NCI-H2081 treated with DMSO at 0.1 percent for 48 hours (cell line): ENCODE results near the gene P2RY14.

ENCODE experiments used
- DNase-seq: peaks from one replicate; lab custom pipeline; 2025; lab: John Stamatoyannopoulos, UW

The P2RY14 gene

DNA sequence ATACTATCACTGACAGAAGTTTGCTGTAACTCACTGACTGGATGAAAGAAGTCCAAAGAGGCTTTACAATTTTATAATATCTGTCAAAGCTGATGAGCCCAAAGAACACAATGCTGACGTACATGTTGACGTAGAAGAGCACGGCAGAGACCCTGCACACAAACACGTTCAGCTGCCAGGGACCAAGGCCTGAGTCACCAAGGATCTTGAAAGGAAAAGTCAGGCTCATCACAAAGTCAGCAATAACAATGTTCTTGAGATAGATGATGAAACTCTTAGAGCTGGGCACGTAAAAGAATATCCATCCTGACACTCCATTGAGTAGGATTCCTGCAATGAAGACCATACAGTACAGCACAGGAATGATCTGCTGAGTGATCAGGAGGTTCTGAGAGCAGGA, 64.5 kb downstream of the P2RY14 start:
- no peak for DNase-seq

DNA sequence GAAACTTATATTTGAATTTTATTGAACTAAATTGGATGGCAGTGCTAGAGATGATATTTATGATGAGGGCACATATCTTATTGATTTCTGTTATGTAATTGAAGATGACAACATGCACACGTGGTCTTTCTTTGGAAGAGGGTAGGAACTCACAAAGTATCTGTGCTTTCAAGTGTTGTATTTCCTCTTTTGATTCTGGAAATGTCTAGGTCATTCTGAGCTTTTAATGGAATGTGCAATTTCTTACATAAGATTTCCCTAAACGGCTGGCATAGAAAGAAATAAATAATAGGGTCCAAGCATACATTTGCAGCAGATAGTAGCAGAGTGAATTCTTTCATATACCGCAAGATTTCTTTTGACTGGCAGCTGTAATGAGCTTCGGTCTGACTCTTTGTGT, 65.2 kb downstream of the P2RY14 start:
- no peak for DNase-seq

DNA sequence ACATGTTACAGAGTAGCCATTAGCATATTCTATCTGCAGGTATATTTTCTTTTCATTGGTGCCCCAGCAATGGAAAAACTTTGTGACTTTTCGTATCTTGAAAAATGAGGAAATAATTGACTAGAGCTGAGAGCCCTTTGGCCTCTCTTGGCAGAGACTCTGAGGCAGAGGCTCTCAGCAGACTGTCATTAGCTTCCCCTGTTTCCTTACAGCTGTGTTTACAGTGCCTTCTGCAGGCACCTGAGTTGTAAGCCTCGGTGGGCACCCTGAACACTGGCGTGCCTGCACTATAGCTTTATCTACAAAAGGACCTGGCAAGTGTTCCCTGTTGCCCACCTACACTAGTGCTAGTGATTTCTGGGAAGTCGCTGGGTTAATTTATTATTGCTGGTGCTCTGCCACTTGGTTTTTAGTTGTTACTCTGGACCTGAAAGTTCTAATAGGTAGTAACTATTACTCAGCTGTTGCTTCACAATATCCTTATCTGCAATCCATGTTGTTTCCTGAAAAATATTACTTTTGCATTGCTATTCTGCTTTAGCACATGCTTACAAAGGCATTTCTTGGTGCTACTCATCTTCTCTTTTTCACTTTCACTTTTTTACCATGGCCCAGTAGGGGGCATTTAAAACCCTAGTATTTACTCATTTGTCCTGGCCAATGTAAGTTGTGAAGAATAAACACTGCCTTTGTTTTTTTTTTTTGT, 67.5 kb downstream of the P2RY14 start:
- no peak for DNase-seq

DNA sequence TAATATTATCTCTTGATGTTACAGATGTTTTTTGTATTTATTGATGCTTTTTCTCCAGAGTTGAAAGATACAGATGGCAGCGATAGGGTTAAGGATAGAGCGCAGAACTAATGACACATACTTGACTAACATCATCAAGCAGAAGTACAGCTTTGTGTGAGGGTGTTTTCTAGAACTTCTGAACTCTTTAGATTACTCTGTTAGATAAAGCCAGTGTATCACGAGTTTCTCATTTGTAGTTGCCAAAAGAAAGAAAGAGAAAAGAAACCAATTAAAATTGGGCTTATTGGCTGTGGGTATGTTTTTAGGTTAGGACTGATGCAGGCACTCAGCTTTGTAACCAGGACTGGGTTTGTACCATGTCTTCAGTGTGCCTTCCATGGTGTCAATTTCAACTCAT, 68.7 kb downstream of the P2RY14 start:
- DNase-seq, result no peak

DNA sequence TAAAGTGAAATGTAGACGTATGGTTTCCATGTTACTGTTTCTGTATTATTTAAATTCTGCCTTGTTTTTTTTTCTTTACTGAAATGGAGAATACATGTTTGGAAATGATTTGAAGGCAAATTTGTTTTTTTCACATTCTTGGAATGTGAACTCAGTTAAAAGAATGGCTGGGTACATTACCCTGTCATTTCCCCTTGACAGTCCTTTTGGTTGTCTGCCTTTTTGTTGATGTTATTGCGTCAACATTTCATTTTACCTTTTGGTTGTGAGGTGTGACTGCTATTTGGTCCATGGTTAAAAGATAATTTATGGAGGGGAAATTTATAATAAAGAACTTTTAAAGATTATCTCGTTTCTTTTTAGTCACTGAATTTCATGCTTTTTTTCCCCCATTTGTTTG, 72.1 kb downstream of the P2RY14 start:
- DNase-seq, result no peak

DNA sequence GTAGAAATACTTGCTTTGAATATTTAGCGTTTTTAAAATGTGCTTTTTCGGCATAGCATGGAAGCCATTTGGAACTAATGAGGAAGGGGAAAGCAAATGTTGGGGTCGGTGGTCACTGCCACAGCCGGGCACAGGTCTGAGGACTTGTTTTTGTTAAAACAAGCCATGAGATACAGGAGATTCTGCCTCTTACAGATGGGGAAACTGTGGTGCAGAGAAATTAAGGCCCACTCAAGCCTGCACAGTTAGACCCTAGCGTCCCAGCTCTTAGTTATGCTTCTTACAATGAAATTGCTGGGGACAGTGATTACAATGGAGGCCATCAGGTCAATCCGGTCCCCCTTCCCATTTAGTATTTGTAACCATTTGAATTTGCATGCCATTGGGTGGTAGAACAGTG, 72.9 kb downstream of the P2RY14 start:
- no peak for DNase-seq

DNA sequence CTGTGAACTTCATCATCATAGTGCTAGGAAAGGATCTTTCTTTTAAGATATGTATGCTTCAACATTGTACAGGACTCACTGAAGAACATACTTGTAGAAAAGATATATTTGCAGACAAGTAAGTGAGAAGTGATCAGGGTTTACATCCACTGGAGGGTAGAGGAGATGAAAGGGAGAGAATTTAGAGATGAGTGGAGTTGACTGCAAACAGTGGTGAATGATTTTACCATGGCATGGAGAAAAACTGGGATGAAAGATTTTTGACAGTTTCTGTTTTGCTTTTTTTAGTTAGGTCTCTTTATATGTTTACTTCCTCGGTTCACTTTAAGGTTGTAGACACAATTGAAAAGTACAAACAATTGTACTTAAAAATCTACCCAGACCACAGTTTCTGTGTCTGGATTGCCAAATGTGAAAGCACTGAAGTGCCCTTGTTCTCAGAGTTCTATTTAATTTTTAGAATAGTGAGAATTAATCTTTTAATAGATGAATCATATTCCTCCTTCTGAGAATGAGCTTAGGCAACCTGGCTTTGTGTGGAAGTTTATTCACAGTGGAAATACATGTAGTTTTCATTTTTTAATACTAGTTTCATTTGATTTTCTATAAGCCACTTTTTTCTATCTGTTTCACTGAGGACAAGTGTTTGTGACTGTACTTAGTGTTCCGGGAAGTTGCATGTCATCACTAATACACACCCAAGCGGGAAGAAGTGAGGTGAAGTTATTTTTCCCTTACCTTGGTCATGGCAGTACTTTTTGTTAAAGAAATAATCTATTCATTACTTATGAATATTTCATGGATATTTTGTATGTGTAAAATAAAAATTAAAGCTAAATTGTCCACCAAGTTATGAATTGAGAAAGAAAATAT, 73.6 kb downstream of the P2RY14 start:
- DNase-seq, result no peak

DNA sequence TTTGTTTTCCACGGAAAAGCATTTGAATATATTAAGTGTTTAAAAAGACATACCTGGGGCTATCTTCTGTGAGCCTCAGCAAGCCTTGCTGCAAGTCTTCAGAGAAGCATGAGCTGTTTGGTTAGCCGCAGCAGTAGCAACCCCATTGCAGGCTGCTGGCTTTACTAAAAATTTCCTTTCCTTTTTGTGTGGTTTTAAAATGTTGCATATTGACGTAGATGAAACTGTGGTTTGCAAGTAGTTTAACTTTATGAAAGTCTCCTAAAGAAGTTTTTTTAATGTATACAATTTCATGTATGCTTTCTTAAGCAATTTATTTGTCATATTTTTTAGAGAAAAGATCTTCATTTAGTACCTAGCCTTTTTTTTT, 75.3 kb downstream of the P2RY14 start, which contains the start of gene GPR171:
GPR171 (minus strand) TSS at position 166 of the 370 bp plus-strand sequence. CDS start 3,830 bp downstream, outside the sequence.
- DNase-seq, result no peak

DNA sequence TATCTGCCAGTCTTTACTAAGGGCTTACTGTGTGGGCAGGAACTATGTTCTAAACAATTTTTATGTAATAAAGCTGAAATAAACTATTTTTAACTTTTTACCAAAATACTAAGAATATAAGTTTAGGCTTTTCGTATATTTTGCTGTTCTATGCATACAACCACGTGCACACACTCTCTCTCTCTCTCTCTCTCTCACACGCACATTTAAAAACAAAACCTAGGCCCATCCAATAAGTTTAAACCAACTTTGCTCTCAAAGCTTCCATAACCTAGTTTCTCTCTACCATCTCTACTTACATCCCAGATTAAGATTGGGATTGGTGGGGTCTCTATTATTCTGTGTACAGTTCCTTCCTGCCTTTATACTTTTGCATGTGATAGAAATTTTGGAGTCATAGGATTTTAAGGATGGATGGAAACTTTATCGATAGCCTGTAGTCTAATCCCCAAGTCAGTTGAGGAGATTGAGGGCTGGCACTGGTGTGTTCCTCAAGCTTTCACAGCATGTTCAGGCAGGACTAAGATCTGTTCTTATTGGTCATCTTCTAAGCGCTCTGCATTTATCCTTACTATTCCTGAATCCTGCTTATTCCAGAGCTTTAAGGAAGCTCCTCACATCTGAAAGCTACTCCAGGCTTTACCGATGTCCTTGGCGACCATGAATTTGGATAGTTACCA, 77.2 kb downstream of the P2RY14 start:
- no peak for DNase-seq

DNA sequence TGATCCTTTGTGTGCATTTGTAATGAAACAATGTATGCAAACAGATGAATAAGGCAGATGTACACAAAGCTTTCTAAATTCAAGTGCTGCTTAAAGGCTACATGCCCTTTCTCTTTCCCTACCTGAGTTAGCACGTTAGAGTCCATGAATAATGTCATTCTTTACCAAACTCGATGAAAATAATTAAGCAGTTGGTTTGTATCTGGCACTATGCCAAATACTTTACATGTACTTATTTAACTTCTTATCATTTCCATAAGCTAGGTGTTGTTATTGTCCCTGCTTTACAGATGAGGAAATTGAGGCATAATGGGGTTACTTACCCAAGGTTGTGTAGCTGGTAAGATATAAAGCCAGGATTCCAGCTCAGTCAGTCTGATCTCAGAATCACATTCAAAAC, 77.8 kb downstream of the P2RY14 start:
- DNase-seq, result no peak

DNA sequence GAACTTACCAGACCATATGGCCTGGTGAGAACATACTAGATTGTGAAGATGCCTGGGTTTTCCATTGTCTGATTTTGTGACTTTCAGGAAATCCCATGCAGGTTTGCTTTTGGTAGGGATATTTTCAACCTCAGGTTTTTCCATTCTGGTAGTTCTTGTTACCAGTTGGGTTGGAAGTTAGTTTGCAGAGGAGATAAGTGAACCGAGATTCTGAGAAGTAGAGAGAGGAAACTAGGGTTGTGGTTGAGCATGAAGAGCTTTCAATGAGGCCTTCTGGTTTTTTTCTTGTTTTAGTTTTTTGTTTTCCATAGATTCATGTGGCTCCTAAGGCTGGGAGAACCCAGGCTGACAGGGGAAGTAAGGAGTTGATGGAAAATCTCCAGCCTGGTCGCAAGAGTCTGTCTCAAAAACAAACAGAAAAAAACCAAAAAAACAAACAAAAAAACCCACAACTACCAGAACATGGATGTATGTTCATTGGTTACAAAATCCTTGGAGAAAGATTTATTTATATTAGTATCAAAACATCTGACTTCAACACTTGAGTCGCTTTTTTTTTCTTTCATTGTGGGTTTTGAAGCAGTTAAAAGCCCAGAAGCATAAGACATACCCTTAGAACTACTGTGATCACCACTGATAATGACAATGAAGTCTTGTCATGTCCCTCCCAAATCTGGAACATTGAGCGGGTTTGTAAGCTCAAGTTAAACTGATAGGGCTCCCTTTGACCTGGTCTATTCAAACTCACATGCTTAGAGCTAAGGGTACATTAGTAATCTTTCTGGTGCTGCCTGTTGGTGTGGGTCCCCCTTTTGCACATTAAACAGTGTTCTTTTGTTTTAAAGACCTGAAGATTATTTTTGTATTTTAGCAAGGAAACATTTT, 78.5 kb downstream of the P2RY14 start:
- DNase-seq, result no peak

DNA sequence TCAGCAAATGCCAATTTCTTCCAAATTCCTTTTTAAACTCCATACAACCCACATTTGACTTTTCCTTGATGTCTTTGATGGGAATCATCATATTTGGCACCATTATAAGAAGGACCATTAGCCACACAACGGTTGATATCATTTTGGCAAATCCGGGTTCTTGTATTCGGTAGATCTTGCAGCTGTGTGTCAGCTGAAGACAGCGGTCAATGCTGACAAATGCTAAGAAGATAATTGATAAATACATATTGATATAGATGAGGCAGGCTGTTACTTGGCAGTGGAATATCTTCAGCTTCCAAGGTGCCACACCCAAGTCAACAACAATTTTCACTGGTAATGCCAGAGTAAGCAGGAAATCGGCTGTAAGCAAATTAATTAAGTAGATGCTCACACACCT, 79.5 kb downstream of the P2RY14 start:
- no peak for DNase-seq

DNA sequence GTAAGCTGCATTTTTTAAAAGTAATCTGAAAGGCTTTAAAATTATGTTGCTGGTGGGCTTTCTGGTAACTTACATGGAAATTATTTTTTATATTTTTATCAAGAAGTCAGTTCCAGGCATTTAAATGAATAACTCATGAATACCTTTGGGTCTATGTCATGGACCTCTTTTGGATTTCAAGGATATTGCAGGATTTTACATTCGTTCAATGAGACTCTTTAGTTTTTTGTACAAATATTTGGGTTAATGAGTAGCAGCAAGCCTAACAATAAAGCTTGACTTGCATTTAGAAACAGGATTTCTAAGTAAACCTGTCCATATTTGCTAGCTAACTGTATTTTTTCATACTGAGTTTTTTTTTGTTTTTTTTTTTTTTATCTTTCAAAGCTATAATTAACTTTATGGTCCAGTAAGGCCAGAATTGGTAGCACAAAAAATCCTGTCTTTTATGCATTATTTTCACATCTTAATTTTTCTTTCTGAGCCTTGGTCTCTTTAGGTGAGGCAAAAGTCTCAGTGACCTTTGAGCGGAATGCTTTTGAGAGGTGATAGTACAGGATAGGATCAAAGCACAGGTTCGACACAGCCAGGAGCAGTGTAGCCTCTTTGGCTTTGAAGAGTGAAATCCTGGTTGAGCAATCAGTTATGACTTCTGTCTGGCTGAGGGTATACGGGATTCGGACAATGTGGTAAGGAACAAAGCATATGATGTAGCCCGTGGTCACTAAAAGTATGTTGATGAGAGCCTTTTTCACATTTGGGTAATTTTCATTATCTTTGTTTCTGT, 80.2 kb downstream of the P2RY14 start:
- DNase-seq, result no peak

DNA sequence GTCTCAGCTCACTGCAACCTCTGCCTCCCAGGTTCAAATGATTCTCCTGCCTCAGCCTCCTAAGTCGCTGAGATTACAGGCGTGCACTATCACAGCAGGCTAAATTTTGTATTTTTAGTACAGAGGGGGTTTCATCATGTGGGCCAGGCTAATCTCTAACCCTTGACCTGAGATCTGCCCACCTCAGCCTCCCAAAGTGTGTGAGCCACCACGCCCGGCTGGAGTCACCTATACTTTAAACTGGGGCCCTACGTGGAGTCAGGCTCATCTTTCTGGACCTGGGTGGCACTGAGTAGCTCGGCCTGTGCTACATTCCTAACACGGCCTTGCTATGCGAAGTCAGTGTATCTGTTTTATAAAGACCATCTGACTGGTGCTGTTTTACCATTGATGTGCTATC, 81.1 kb downstream of the P2RY14 start:
- DNase-seq, result no peak

DNA sequence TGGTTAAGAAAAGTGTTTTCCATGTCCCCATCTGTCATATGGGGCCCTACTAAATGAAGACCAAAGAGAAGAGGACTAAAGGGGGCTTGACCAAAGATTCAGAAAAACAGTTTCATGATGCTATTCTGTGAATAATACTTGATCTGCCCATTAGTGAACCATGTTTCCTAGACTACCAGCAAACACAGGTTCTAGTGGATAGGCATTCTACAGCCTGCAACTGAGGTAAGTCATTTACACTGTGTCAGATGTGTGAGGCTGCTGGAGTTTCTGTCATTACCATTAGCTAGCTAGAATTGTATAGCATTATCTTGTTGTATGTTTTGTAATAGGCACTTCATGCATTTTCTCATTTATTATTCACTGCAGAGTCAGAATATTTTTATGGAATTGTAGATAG, 81.9 kb downstream of the P2RY14 start:
- DNase-seq, result no peak

DNA sequence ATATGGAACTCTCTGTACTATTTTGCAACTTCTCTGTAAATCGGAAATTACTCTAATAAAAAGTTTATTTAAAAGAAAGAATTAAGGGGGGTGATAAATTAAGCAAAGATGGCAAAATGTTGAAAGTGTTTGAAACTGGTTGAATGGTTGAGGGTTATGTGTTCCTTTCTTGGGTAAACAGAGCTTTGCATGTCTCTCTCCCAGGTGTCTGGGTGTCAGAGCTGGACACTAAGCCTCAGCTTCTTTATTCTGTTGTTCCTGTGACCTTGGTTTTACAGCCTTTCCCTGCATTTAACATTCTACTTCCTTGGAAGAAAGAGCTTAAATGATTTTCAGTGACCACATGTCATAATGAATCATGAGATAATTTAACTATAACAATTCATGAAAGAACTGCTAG, 82.5 kb downstream of the P2RY14 start:
- DNase-seq, result no peak

DNA sequence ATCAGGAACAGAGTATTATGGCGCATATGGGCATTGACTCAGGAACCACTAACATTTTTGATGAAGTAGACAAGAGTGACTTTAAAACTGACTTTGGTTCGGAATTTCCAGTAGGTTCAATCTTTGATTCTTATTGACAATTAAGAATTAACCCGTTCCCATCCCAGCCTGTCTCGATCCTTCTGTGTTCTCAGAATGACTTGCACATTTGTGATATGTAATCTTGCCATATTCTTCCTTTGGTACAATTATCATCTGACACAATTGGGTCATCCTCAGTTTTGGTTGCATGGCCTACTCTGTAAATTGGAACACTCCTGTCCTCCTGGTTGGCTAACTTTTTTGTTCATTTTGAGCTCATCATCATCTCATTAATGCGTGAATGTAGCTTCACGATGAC, 85.8 kb downstream of the P2RY14 start:
- DNase-seq, result no peak

DNA sequence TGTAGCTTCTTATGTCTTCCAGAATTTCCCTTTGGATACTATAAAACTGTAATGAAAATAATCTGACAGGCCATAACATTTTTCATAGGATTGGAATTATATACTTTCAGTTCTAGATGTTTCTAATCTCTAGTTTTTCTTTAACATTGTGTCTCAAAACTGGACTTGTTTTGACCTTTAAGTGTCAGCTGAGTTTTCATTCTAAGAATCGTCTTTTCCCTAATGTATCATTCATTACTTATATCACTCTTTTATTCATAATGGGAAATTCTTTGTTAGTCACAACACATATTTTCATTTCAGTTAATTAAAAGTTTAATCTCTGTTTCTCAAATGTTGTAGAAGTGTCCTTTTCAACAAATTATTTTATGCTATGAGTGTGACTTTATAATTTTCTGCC, 87.2 kb downstream of the P2RY14 start:
- no peak for DNase-seq

DNA sequence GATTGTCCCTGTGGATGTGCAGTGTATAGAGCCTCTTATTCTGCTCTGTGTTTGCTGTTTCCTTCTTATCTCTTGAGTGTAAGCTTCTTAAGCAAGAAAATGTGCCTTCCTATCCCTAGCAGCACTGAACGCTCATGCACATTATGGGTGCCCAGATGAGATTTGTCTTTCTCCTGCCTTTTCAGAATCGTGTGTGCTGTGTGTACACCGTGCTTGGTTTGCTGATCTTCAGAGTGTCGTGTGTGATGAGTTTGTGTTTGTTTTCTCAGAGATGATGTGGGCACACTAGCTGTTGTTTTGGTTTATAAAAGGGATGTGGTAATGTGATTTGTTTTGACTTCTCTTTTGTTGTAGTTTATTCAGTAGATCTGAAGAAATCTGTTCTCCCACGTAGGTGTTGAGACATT, 95.1 kb downstream of the P2RY14 start:
- no peak for DNase-seq

DNA sequence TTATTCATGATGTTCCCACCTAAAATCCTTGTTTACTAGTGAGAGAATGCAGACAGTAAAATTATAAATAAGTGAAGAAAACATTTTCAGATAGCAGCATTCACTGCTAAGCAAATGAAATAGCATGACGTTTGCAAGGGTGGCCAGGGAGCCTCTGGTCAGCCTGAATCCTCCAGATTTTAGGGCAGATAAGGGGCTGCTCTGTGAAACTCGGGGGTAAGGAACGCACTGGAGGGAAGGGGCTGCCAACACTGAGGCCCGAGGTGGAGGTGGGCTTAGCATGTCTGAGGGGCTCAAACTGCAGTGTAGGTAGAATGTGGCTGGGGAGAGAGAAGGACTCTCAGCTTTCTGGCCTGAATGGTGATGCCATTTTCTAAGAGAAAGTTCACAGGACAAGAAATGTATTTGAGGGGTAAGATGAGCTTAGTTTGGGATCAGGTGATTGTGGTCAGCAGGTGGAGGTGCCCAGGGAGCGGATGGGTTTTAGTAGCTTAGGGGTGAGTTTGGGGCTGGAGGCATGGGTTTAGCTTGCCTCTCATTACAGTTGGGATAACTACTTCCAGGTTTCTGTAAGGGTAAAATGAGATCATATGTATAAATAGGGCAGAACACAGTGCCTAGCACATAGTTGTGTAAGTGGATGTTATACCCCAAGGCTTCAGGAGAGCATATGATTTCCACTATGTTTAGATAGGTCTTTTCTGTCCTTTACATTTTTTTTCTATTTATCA, 95.8 kb downstream of the P2RY14 start:
- no peak for DNase-seq
